SK-N-SH (cell line): ENCODE results near the gene BCL2L15. TPM values are rescaled to one million over a fixed set of nuclear protein-coding genes. Genes with fewer than 3 reads are reported as not detected.

Source experiments
- CTCF ChIA-PET: fragments of 300-600, 350-600 bp; formaldehyde crosslinking; extraction: SDS; loops from one replicate; lab custom pipeline; 2021; lab: Yijun Ruan, JAX
- POLR2A ChIA-PET: fragments of 350-600 bp; sonication (Branson Sonifier 250); formaldehyde crosslinking; extraction: SDS; loops from one replicate; lab custom pipeline; 2020; ENCODE audit warnings: antibody characterized with exemption, inconsistent platforms; lab: Yijun Ruan, JAX
- DNase-seq: peaks from one replicate; pipeline ENCODE4 v3.0.0; 2012
- H2AFZ ChIP-seq: fragments of 200-600 bp; sonication (generic); 2 replicates; pipeline ENCODE4 v1.8.1; 2016; ENCODE audit warnings: antibody characterized with exemption, mild to moderate bottlenecking, low read depth
- H3F3A ChIP-seq: fragments of 200-600 bp; sonication (generic); replicated peaks from 2 replicates; pipeline ENCODE3; 2016; ENCODE audit warnings: antibody characterized with exemption, mild to moderate bottlenecking; ENCODE audit not compliant: insufficient read depth
- H3K27ac ChIP-seq, 2 experiments: fragments of 200-500 bp in 1 of 2; fragments of 200-600 bp in 1 of 2; sonication (Bioruptor generic) in 1 of 2; sonication (generic), shearing (Covaris generic) in 1 of 2; 2 replicates each; pipeline versions ENCODE4 v1.5.1 to v1.6.1; 2014 to 2016; ENCODE audit warnings: low read depth in 2 of 2, inconsistent platforms in 1 of 2, low read length in 1 of 2, mild to moderate bottlenecking in 1 of 2, mixed read lengths in 1 of 2
- H3K27me3 ChIP-seq: fragments of 200-600 bp; sonication (generic), shearing (Covaris generic); 2 replicates; pipeline ENCODE4 v1.6.1; 2016; ENCODE audit warnings: mixed run types; ENCODE audit not compliant: insufficient read depth
- H3K36me3 ChIP-seq, 2 experiments: fragments of 200-500 bp in 1 of 2; fragments of 200-600 bp in 1 of 2; sonication (Bioruptor generic) in 1 of 2; sonication (generic) in 1 of 2; replicated peaks in 1 of 2; 2 replicates each; pipeline versions ENCODE3 to v1.5.1; 2014 to 2016; ENCODE audit warnings: low read length in 1 of 2, mild to moderate bottlenecking in 1 of 2; ENCODE audit not compliant: insufficient read depth in 2 of 2, control insufficient read depth in 1 of 2
- H3K4me1 ChIP-seq, 2 experiments: fragments of 200-500 bp in 1 of 2; fragments of 200-600 bp in 1 of 2; sonication (Bioruptor generic) in 1 of 2; sonication (generic), shearing (Covaris generic) in 1 of 2; 2 replicates each; pipeline versions ENCODE4 v1.5.1 to v1.6.1; 2014 to 2016; ENCODE audit warnings: low read depth in 1 of 2, low read length in 1 of 2, mixed run types in 1 of 2; ENCODE audit not compliant: insufficient read depth in 2 of 2, control insufficient read depth in 1 of 2
- H3K4me2 ChIP-seq: fragments of 200-600 bp; sonication (generic), shearing (Covaris generic); 2 replicates; pipeline ENCODE4 v1.6.1; 2017; ENCODE audit warnings: mixed run types
- H3K4me3 ChIP-seq, 2 experiments: fragments of 200-500 bp in 1 of 2; fragments of 200-600 bp in 1 of 2; sonication (Bioruptor generic) in 1 of 2; sonication (generic), shearing (Covaris generic) in 1 of 2; 2 replicates each; pipeline versions ENCODE4 v1.5.1 to v1.8.1; 2014 to 2016; ENCODE audit warnings: low read depth in 2 of 2, inconsistent platforms in 1 of 2, low read length in 1 of 2, mild to moderate bottlenecking in 1 of 2, mixed read lengths in 1 of 2, moderate library complexity in 1 of 2
- H3K79me2 ChIP-seq: fragments of 200-600 bp; sonication (generic); 2 replicates; pipeline ENCODE4 v1.8.1; 2017; ENCODE audit warnings: mild to moderate bottlenecking; ENCODE audit not compliant: insufficient read depth
- H3K9ac ChIP-seq: fragments of 200-600 bp; sonication (generic); 2 replicates; pipeline ENCODE4 v1.6.1; 2017; ENCODE audit warnings: mixed run types
- H3K9me2 ChIP-seq: fragments of 200-600 bp; sonication (generic); 2 replicates; pipeline ENCODE4 v1.6.1; 2017; ENCODE audit warnings: mixed run types
- H3K9me3 ChIP-seq: fragments of 200-600 bp; sonication (generic); 2 replicates; pipeline ENCODE4 v1.6.1; 2017; ENCODE audit warnings: mixed run types, mild to moderate bottlenecking, moderate library complexity
- H4K20me1 ChIP-seq: fragments of 200-600 bp; sonication (generic); 2 replicates; pipeline ENCODE4 v1.6.1; 2017; ENCODE audit warnings: mild to moderate bottlenecking, mixed run types; ENCODE audit not compliant: insufficient read depth
- ELF1 ChIP-seq: IDR thresholded peaks from 2 replicates; pipeline ENCODE4 v1.4.0; 2012
- EP300 ChIP-seq, 2 experiments: IDR thresholded peaks; 2 replicates each; pipeline versions ENCODE4 v1.4.0 to v1.6.1; 2012; ENCODE audit warnings: borderline replicate concordance in 1 of 2, low read depth in 1 of 2, low read length in 1 of 2
- FOSL2 ChIP-seq: IDR thresholded peaks from 2 replicates; pipeline ENCODE4 v1.4.0; 2012; ENCODE audit warnings: low read depth, mild to moderate bottlenecking, moderate library complexity, borderline replicate concordance
- FOXJ3 ChIP-seq: sonication (generic); formaldehyde crosslinking; IDR thresholded peaks from 2 replicates; pipeline ENCODE4 v1.5.1; 2020; ENCODE audit warnings: mild to moderate bottlenecking, missing genetic modification reagents
- GATA2 ChIP-seq: sonication (generic); formaldehyde crosslinking; IDR thresholded peaks from 2 replicates; pipeline ENCODE4 v1.5.0; 2020; ENCODE audit warnings: mild to moderate bottlenecking, missing genetic modification reagents
- MEF2A ChIP-seq: IDR thresholded peaks from 2 replicates; pipeline ENCODE4 v1.4.0; 2012; ENCODE audit warnings: low read depth, borderline replicate concordance
- POLR2AphosphoS5 ChIP-seq: IDR thresholded peaks from 2 replicates; pipeline ENCODE4 v1.6.1; 2012; ENCODE audit warnings: low read depth, low read length
- RCOR1 ChIP-seq: fragments of 150-350 bp; IDR thresholded peaks from 2 replicates; pipeline ENCODE4 v1.6.1; 2017; ENCODE audit warnings: antibody characterized with exemption, low read length
- RFX5 ChIP-seq: IDR thresholded peaks from 2 replicates; pipeline ENCODE4 v1.6.1; 2012; ENCODE audit warnings: mild to moderate bottlenecking, improper control_type of control experiment, low read length
- RXRA ChIP-seq: IDR thresholded peaks from 2 replicates; pipeline ENCODE4 v1.4.0; 2012; ENCODE audit warnings: low read depth, mild to moderate bottlenecking, borderline replicate concordance
- SIN3A ChIP-seq: IDR thresholded peaks from 2 replicates; pipeline ENCODE4 v1.6.1; 2012; ENCODE audit warnings: low read depth, mild to moderate bottlenecking, low read length, moderate library complexity, borderline replicate concordance
- SMC3 ChIP-seq: IDR thresholded peaks from 2 replicates; pipeline ENCODE4 v1.6.1; 2012; ENCODE audit warnings: low read depth, low read length, improper control_type of control experiment
- TAF1 ChIP-seq: IDR thresholded peaks from 2 replicates; pipeline ENCODE4 v1.6.1; 2012; ENCODE audit warnings: low read depth, mild to moderate bottlenecking, low read length, moderate library complexity, borderline replicate concordance
- TCF12 ChIP-seq: IDR thresholded peaks from 2 replicates; pipeline ENCODE4 v1.4.0; 2012
- TEAD4 ChIP-seq: IDR thresholded peaks from 2 replicates; pipeline ENCODE4 v1.4.0; 2012; ENCODE audit warnings: mild to moderate bottlenecking, borderline replicate concordance; ENCODE audit not compliant: insufficient read depth
- WGBS: methylation state at CpG from one replicate; pipeline ENCODE4 v1.1.6; 2017; ENCODE audit warnings: low lambda C conversion rate; 5-methylcytosine and 5-hydroxymethylcytosine counted together
- polyA plus RNA-seq, 3 experiments: library from polyadenylated mRNA; depleted of rRNA; stranded (reverse); fragments of >200 nt; gene quantifications; 2 replicates each; pipeline ENCODE4 v1.2.3, GENCODE V29; 2012
- TF ChIP-seq, protein P1 (sequence below): IDR thresholded peaks from 2 replicates; pipeline ENCODE4 v1.6.1; 2012; ENCODE audit warnings: mild to moderate bottlenecking, low read depth, low read length, moderate library complexity
- TF ChIP-seq, protein P2 (sequence below): IDR thresholded peaks from 2 replicates; pipeline ENCODE4; 2012
- TF ChIP-seq, protein P3 (sequence below): fragments of 150-350 bp; IDR thresholded peaks from 2 replicates; pipeline ENCODE4 v1.6.1; 2016; ENCODE audit warnings: mild to moderate bottlenecking, low read depth, low read length
- TF ChIP-seq, protein P4 (sequence below): IDR thresholded peaks from 2 replicates; pipeline ENCODE4 v1.4.0; 2012; ENCODE audit warnings: low read depth, borderline replicate concordance
- TF ChIP-seq, protein P5 (sequence below): IDR thresholded peaks from 2 replicates; pipeline ENCODE4 v1.4.0; 2012; ENCODE audit warnings: low read depth

Gene BCL2L15
- polyA plus RNA-seq, 1 of the 3 experiments (the other 2 are of a cell fraction) = 0.02 TPM

DNA sequence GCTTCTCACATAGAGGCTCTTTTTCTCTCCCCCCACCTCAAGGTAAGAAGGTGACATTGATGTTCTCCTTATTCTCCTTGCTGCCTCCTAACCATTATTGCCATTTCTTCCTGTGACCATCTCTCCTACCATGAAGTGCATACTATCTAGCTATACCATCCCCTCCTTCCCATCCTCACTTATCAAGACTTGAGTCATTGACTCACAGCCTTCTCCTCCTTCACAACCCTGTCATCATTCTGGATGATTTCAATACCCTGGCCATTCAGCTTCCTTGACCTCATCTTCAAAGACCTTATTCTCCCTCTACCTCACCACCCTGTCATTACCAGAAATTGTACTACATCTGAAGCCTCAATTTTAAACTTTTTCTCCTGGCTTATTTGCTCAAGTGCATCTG is 30.9 kb upstream of the BCL2L15 start:
- POLR2A ChIA-PET = no interaction called here

DNA sequence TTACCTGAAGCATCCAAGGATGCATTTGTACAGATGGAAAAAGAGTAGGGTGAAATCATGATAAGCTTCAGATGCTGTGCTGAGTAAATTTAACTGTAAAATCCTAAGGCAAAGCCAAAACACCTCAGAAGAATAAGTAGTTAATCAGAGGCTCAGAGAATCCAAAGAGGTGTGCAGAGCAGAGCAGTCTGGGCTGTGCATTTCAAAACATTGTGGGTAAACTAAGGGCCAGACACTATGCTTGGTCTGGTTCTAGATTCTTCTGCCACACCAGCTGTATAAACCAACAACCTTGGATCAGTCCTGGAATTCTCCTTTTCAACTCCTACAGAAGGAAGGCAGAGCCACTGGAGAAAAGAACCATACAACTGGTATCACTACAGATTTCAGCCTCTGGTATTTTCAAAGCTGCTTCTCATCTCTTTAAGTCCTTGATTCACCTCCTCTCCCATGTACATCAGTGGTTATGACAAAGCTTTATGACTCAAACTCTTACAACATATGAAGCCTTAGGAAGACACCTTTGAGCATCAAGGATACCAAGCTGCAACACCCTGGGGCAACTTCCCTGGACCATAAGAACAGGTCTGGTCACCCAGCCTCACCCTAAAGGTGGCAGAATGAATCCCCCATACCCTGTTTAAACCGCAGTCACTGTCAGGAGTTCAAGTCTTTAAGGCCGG is 30.2 kb upstream of the BCL2L15 start:
- Histone ChIP-seq H3K4me3 (no peak overlapping the region), H3K27me3 (no peaks in the 10 kb centered on the region), H3K9me3 (no peaks in the 10 kb centered on the region), H4K20me1 (no peaks in the 10 kb centered on the region), H3K27ac (no peak overlapping the region), H3K4me1 (no peaks in the 10 kb centered on the region), H3K9ac (no peak overlapping the region), H3K9me2 (no peaks in the 10 kb centered on the region), H3K4me2 (no peak overlapping the region), H2AFZ (no peak overlapping the region), H3K36me3 (no peaks in the 10 kb centered on the region), H3F3A (peaks cover 4% of the 10 kb centered on the region), H3K79me2 (no peaks in the 10 kb centered on the region)
- CTCF ChIA-PET = interaction anchor here (1.5 to 1.7 kb wide), 2 partner anchors 14 to 845 kb away, joined by 3 to 5 read pairs; partner anchors contain the start of gene LRIG2
- DNase-seq = no peak
- WGBS = 100% methylated on average over 1 of the region's 2 CpGs
- no peak for TF ChIP-seq RXRA
- no peak for TF ChIP-seq FOSL2
- no peak for TF ChIP-seq FOXJ3 (CRISPR knock-in tag)
- TF ChIP-seq, protein P1, sequence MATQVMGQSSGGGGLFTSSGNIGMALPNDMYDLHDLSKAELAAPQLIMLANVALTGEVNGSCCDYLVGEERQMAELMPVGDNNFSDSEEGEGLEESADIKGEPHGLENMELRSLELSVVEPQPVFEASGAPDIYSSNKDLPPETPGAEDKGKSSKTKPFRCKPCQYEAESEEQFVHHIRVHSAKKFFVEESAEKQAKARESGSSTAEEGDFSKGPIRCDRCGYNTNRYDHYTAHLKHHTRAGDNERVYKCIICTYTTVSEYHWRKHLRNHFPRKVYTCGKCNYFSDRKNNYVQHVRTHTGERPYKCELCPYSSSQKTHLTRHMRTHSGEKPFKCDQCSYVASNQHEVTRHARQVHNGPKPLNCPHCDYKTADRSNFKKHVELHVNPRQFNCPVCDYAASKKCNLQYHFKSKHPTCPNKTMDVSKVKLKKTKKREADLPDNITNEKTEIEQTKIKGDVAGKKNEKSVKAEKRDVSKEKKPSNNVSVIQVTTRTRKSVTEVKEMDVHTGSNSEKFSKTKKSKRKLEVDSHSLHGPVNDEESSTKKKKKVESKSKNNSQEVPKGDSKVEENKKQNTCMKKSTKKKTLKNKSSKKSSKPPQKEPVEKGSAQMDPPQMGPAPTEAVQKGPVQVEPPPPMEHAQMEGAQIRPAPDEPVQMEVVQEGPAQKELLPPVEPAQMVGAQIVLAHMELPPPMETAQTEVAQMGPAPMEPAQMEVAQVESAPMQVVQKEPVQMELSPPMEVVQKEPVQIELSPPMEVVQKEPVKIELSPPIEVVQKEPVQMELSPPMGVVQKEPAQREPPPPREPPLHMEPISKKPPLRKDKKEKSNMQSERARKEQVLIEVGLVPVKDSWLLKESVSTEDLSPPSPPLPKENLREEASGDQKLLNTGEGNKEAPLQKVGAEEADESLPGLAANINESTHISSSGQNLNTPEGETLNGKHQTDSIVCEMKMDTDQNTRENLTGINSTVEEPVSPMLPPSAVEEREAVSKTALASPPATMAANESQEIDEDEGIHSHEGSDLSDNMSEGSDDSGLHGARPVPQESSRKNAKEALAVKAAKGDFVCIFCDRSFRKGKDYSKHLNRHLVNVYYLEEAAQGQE = no peak
- TF ChIP-seq TEAD4 = no peak
- TF ChIP-seq, protein P2, sequence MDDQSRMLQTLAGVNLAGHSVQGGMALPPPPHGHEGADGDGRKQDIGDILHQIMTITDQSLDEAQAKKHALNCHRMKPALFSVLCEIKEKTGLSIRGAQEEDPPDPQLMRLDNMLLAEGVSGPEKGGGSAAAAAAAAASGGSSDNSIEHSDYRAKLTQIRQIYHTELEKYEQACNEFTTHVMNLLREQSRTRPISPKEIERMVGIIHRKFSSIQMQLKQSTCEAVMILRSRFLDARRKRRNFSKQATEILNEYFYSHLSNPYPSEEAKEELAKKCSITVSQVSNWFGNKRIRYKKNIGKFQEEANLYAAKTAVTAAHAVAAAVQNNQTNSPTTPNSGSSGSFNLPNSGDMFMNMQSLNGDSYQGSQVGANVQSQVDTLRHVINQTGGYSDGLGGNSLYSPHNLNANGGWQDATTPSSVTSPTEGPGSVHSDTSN = no peak
- no peak for TF ChIP-seq GATA2
- no peak for TF ChIP-seq RFX5
- TF ChIP-seq TAF1 = no peak
- TF ChIP-seq, protein P3, sequence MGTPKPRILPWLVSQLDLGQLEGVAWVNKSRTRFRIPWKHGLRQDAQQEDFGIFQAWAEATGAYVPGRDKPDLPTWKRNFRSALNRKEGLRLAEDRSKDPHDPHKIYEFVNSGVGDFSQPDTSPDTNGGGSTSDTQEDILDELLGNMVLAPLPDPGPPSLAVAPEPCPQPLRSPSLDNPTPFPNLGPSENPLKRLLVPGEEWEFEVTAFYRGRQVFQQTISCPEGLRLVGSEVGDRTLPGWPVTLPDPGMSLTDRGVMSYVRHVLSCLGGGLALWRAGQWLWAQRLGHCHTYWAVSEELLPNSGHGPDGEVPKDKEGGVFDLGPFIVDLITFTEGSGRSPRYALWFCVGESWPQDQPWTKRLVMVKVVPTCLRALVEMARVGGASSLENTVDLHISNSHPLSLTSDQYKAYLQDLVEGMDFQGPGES = no peak
- no peak for TF ChIP-seq SMC3
- TF ChIP-seq ELF1 = no peak
- TF ChIP-seq RCOR1 = no peak
- TF ChIP-seq MEF2A = no peak
- POLR2A ChIA-PET = no interaction called here

More for the DNA sequence above, 30.9 kb upstream of the BCL2L15 start:
- TF ChIP-seq, protein P4, sequence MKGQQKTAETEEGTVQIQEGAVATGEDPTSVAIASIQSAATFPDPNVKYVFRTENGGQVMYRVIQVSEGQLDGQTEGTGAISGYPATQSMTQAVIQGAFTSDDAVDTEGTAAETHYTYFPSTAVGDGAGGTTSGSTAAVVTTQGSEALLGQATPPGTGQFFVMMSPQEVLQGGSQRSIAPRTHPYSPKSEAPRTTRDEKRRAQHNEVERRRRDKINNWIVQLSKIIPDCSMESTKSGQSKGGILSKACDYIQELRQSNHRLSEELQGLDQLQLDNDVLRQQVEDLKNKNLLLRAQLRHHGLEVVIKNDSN = no peak
- no peak for TF ChIP-seq FOSL2
- no peak for TF ChIP-seq TEAD4
- TF ChIP-seq SIN3A = no peak
- TF ChIP-seq, protein P5, sequence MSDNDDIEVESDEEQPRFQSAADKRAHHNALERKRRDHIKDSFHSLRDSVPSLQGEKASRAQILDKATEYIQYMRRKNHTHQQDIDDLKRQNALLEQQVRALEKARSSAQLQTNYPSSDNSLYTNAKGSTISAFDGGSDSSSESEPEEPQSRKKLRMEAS = no peak
- TF ChIP-seq TAF1 = no peak
- TF ChIP-seq POLR2AphosphoS5 = no peak
- no peak for TF ChIP-seq GATA2
- TF ChIP-seq EP300 (IDR thresholded peaks at IDR 0.05; ENCODE audit: borderline replicate concordance in 1 of 2, low read depth in 1 of 2, low read length in 1 of 2) = no peak
- TF ChIP-seq TCF12 = no peak
- no peak for DNase-seq
- no peaks in the 10 kb centered on the region for H3K36me3 ChIP-seq
- H3K9me3 ChIP-seq = no peaks in the 10 kb centered on the region
- no peaks in the 10 kb centered on the region for H4K20me1 ChIP-seq
- H3K79me2 ChIP-seq = no peaks in the 10 kb centered on the region
- peaks cover 4% of the 10 kb centered on the region for H3F3A ChIP-seq
- H3K27me3 ChIP-seq = no peaks in the 10 kb centered on the region
- no peak overlapping the region for H3K4me2 ChIP-seq
- H3K4me3 ChIP-seq = no peak overlapping the region
- no peaks in the 10 kb centered on the region for H3K9me2 ChIP-seq
- H3K9ac ChIP-seq = no peak overlapping the region
- no peak overlapping the region for H2AFZ ChIP-seq
- H3K4me1 ChIP-seq = no peaks in the 10 kb centered on the region
- no peak overlapping the region for H3K27ac ChIP-seq
- CTCF ChIA-PET = interaction anchor here (0.6 to 1.7 kb wide), 4 partner anchors 9 to 845 kb away, joined by 3 to 5 read pairs (median 3); partner anchors contain the start of gene LRIG2
